UCSD-AML1 (cell line): ENCODE results near the gene ANKRD29.
"Not testable (repeated sequence)": the region's sequence is repeated elsewhere in the genome, so short reads cannot be mapped to it uniquely, and the experiment has no call there.

ENCODE experiments used
- DNase-seq: peaks from one replicate; lab custom pipeline; 2025; ENCODE audit not compliant: unreplicated experiment; lab: John Stamatoyannopoulos, UW

Gene ANKRD29

DNA sequence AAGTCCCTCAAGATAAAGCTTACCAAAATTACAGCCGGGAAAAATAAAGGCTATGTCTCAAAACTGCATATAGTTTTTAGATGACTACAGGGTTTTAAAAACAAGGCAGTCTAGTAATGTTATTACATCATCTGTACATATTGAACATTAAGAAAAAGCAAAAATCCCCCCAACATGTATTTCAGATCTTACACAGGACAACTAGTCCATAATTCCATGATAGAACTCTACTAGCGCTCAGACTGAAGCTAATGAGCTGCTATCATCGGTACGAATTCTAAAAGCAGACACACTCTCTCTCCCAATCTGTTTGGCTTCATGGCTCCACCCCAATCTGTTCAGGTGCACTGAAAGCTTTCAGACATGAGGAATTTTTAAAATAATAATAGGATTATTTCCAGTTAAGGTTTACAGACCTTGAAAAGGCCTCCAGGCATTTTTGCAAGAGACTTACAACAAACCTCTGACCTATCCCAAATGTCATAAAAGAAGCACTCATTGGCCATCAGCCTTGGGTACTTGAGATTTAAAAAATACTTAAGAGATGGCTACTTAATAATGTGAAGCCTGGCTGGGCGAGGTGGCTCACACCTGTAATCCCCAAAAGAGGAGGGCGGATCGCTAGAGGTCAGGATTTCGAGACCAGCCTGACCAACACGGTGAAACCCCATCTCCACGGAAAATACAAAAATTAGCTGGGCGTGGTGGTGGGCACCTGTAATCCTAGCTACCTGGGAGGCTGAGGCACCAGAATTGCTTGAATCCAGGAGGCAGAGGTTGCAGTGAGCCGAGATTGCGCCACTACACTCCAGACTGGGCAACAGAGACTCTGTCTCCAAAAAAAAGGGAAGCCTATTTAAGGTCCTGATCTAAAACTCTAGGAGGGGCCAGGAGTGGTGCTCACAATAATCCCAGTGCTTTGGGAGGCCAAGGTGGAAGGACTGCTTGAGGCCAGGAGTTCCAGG is 78.4 kb downstream of the ANKRD29 start:
- no peak for DNase-seq

DNA sequence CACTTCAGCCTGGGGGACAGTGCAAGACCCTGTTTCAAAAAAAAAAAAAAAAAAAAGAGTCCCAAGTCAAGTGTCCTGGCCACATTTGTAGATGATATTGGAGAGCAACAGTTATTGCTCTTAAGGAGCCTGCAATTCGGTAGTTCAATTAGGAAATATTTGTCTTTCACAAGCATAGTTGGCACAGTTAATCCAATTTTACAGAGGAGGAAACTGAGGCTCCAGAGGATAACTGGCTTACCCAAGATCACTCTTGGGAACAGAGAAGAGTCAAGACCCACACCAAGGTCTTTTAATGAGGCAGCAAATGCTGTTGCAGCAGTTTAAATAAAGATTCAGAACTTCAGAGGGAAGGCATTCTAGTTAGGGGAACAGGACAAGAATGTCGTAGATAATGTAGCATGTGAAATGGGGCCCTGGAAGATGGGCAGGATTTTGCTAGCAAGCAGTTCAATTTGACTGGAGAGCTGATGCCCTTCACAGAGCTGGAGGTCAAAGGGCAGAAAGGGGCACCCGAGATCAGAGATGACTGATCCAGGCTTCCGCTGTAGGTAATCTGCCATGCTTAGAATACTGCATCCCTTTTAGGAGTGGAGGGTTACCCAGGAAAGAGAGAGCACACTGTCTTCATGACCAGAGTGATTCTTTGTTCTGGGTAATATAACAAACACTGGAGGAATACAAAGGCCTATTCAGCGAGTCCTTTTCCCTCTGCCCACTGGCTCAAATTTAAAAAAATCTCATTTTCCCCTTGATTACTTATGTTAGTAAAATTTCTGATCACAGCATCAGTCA is 79.4 kb downstream of the ANKRD29 start:
- DNase-seq: no peak

DNA sequence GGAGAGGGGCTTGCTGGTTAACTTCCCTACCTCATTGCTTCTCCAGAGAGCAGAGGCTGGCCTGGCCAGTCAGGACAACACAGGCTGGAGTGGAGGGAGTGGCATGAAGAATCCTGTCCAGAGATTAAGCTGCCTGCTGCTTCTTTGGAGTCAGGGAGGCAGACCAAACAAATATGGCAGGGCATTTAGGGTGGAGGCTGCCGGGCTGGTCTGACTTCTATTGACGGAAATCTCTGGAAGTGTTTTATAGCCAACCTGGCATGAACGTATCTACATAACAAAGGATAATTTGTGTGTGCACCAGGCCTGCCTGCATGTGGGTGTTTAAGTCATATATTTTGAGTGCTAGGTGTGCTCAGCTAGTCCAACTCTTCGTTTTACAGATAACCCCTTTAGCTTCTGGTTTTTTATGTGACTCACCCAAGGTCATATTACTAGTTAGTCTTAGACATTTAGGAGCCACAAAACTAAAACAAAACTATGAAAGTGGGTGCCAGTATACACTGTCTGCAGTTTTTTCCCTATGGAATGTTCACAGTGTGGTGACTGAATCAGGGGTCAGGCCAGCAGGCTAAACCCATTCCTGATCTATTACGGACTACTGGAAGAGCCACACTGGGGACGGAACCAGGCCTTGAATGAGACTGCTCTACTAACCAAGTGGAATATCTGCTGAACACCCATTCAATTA is 81.9 kb downstream of the ANKRD29 start:
- DNase-seq: no peak

DNA sequence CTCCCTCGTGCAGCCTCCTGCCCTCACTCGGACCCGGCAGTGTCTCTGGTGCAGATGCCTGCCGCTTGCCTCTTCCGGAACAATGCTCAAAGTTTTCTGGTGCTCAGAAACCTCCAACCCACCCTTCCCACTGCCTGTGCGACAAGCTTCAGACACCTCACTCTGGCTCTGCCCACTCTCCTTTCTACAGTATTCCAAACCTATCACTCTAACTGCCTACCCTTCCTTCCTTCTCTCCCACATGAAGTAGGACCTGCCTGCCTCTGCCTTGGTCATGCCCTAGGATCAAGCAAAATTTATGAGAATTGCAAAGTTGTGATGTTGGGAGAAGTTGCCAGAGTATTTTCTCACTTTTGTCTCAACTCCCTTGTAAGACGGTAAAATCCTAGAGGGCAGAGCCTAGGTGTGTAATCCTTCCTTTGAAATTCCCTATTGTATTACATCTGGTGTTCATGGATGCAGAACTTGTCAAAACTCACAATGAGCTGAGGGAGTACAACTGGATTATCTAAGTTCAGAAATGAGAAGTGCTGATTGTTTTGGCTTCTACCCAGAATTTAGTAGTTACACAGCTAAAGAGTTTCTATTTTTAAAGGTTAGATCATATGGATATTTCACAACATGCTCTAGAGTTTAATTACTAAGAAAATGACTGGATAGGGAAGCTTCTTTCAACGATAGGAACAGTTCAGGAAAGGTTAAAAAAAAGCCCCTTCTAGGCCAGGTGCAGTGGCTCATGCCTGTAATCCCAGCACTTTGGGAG is 83.6 kb downstream of the ANKRD29 start:
- DNase-seq: no peak

DNA sequence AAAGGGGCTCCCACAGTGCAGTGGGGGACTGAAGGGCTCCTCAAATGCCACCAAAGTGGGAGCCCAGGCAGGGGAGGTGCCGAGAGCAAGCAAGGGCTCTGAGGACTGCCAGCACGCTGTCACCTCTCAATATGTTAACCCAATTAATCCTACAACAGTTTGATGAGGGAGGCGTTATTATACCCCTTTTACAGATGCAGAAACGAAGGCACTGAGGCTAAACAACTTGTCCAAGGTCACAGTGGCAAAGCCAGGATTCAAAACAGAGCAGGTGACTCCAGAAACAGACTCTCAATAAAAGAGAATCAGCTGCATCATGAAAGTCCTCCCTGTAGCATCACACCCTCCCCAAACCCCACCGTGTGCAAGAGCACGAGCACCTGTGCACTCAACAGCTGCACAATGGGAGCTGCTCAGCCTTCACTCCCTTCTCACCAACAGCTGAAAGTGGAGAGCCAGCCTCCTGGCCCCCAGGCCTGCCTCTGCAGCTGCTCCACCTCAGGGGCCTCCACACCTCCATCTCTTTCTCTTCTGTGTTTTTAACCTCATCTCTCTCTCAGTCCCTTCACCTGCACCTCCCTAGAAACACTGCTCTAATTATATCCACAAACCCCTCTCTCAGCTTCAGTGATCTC is 84.5 kb downstream of the ANKRD29 start:
- no peak for DNase-seq

DNA sequence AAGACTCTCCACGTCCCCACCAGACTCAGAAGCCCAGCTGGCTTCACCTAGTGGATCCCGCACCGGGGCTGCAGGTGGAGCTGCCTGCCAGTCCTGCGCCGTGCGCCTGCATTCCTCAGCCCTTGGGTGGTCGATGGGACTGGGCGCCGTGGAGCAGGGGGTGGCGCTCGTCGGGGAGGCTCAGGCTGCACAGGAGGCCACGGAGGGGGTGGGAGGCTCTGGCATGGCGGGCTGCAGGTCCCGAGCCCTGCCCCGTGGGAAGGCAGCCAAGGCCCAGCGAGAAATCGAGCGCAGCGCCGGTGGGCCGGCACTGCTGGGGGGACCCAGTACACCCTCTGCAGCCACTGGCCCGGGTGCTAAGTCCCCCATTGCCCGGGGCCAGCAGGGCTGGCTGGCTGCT is 85.2 kb downstream of the ANKRD29 start:
- DNase-seq: not testable (repeated sequence)

DNA sequence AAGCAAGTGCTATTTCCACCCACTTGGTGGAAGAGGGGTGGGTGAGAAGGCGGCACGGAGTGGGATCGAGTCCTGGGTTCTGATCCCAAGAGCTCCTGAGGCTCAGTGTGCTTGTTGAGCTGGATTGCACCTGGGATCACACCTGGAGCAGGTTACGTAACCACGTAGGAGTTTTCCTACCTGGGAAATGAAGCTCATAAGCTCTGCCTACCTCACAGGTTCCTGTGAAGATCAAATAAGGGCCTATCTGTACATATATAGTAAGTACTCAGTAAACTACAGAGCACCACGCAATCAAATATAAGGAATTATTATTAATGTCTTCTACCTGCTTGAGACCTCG is 87.4 kb downstream of the ANKRD29 start:
- no peak for DNase-seq

DNA sequence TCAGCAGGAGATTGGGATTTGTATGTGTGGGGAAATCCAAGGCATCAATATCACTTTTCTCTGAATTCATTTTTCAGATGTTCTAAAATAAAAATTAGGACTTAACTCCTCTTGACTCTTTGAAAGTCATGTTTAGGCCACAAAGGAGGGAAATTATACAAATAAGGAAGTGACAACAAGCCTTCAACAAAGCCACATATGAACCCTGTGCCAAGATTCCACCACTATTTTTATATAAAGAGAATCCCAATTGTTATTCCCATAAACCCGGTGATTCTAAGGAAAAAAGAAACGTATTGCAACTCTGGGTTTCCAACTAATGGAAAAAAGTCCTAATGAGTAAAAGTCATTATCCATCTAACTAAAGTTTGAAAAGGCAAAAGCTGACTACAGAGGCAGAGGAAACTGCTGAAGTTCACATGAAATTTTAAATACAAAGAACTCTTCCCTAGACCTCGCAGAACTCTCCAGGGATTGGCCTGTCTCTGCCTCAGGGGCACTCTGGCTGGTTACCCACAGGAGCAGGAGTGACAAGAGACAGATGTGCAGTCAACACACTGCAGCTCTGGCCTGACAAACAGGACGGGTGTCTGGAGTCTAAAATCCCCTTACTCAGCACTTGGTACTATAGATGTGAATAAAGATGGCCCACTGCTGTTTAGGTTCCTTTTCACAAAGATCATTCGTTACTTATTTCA is 88.0 kb downstream of the ANKRD29 start:
- no peak for DNase-seq

DNA sequence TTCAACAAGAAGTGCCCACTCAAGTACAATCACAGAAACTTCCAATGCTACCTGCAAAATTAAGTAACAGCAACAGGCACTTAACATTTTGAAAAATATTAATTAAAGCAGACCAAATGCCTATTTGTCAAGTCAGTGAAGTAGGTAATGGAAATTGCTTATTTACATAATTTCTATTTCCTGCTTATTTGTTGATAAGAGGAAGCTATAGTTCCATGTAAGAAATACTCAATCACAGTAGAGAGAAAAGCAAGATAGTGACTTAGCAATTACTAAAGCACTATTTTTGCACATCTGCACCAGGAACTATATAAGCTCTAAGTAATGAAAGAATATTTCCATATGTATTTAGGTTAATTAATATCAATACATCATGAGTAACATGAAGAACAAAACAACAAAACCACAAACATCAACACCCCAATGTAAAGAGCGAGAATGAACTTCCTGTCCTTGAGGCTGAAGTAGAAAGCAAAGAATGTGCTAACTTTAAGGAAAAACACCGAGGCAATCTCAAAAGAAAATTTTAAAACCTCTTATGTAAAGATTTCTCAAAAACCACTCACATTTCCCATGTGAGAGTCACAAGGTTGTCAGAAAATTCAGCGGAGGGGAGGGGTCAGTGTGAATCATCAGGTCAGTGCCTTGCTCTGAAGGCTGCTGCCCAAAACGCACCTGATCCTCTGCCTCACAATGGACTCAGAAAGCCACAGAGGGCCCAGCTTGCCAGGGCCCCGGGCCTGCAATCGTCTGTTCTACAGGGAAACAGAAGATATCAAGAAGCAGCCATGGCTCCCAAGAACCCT is 88.9 kb downstream of the ANKRD29 start:
- DNase-seq: no peak

DNA sequence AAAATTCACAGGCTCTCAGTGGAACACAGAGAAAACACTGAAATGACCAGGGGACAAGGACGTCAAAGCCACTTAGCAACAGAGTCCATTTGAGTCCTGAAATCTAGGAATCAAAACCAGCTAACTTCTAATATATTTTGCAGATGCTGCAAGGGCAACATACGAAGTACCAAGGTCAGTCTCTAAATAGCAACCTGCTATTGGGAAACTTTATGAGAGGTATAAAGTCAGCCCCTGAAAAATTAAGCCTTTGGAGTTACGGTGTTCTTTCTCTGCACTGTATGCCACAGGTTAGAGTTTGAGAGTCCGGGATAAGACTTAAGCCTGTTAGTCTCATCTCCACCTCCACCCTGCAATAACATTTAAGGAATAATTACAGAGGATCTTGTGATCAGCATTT is 89.7 kb downstream of the ANKRD29 start:
- no peak for DNase-seq

DNA sequence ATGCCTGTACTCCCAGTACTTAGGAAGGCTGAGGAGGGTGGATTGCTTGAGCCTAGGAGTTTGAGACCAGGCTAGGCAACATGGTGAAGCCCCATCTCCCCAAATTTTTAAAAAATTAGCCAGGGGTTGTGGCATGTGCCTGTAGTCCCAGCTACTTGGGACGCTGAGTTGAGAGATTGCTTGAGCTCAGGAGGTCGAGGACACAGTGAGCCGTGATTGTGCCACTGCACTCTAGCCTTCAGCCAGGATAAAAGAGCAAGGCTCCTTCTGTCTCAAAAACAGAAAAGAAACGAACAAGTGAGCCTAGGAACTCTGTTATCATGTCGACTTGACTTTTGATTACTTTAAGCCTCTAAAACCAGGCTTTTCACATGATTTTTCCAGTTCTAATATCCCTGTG is 90.1 kb downstream of the ANKRD29 start:
- no peak for DNase-seq

DNA sequence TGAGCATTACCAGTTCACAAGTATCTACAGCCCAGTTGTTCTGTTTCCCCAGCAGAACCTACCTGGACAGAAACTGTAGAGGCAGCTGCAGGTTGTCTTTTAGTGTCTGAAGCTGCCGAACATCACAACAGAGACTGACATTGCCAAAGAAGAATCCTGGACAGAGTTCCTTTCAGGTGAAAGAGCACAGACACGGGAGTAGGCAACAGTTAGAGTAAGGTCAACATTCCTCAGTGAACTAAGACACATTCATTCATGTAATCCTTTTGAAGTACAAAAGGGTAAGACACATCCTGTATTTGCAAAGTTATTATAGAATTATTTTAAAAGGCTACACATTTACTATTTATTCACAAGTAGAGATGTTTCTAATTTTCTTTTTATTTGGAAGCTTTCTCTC is 90.7 kb downstream of the ANKRD29 start:
- no peak for DNase-seq

DNA sequence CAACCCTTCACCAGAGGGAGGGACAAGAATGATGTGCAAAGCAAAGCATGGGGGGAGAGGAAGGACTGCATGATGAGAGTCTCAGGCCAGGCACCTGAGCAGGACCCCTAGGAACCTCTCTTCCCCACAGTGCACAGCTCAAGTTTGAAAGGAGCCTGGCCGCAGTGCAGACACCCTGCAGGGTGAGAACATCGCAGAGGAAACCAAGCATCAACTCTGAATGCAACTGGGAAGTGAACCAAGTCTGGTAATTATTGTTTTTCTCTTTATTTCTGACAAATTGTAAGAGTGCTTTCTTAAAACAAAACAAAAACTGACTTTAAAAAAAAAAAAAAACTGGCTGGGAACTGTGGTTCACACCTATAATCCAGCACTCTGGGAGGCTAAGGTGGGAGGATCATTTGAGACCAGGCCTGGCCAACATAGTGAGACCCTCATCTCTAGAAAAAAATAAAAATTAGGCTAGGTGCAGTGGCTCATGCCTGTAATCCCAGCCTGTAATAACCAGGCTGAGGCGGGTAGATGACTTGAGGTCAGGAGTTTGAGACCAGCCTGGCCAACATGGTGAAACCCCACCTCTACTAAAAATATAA is 91.7 kb downstream of the ANKRD29 start:
- DNase-seq: no peak

DNA sequence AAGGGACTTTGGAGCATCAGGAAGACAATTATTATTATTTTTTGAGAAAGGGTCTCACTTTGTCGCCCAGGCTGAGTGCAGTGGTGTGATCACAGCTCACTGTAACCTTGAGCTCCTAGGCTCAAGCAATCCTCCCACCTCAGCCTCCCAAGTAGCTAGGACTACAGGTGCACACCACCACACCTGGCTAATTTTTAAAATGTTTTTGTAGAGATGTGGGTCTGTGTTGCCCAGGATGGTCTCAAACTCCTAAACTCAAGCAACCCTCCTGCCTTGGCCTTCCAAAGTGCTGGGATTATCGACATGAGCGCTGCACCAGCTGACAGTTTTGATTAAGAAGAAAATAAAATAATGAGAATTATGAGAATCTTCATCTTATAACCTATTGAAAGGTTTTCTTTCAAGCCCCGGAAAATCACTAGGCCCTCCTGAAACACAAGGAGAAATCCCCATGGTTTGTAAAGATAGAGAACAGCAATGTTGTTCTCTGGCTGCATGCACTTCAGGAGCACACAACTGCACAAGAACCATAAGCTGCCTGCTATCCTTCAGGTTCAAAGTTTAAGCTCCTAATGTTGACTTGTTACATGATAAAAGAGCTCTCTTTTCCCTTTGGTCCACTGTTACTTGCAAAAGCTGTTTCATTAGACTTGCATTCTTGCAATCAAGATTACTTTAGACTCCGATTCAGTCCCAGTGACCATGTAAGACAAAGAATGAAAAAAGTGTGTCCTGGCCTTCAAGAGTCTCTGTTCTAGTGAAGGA is 93.2 kb downstream of the ANKRD29 start:
- DNase-seq: no peak

DNA sequence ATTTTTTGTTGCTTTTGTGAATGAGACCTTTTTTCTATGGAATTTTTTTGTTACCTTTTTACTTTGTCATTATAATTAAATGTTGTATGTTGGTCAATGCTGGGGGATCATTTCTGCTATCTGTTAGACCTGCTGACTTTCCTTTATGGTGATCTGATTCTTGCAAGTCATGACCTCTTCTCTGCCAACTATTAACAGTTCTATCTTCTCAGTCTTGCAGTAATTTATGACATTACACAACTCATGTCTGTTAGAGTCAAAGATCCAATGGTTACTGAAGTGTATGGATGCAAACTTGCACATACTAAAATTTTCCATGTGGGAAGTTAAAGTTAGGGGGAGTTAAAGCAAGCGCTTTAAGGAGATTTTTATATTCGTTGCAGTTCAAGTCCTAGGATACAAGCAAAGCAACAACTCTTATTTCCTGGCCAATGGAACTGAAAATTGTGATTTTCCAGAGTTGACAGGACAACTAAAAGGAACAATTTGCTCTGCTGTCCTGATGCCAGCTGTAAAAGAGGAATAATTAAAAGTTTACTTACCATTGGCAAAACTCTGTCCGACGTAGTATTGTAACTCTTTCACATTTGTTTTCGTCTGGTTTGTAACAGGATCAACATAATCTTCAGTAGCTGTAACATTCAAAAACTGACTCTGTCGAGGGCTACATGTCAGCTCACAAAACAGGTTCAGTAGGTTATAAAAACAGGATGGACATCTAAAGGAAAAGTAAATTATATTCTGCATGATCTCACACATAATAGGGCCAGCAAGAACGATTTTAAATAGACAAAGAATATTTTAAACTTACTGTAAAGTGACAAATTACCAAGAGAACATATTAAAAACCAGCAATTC is 94.2 kb downstream of the ANKRD29 start:
- no peak for DNase-seq

DNA sequence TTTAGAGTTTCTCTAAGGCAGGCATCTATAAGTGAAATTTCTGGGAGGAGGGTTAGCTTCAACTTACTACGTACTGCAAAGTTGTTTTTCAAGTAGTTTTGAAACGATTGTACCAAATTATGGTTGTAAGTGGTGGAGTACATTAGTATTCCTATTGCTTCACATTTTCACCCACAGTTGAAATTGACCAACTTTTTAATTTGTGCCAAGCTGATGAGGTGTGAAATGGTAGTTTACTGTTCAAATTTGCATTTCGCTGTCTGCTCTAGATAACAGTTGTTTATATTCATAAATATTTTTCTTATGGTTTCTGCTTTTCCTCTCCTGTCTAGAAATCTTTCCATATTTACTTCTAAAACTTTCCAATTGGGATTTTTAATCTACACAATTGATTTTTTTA is 95.0 kb downstream of the ANKRD29 start:
- DNase-seq: no peak
